Keratinocyte (primary cell): ENCODE data around the gene MORN5.

Experiments used
- CTCF ChIP-seq, 3 experiments: IDR thresholded peaks in 1 of 3; conservative IDR thresholded peaks in 1 of 3; optimal IDR thresholded peaks in 1 of 3; 2 replicates in 2 of 3; 3 replicates in 1 of 3; pipeline versions ENCODE3 to v1.5.1; 2011; ENCODE audit warnings: low read length in 3 of 3, mild to moderate bottlenecking in 3 of 3, moderate library complexity in 2 of 3, control low read depth in 1 of 3, inconsistent platforms in 1 of 3; ENCODE audit not compliant: insufficient read depth in 2 of 3; ENCODE audit errors: extremely low read depth in 1 of 3
- EZH2 ChIP-seq: IDR thresholded peaks from one replicate; pipeline ENCODE4 v1.6.1; 2012; ENCODE audit warnings: inconsistent platforms, mild to moderate bottlenecking, low read length, moderate library complexity

- TF ChIP-seq CTCF (optimal IDR thresholded peaks at IDR 0.05 in 1 of 3, IDR thresholded peaks at IDR 0.05 in 1 of 3, conservative IDR thresholded peaks at IDR 0.05 in 1 of 3; ENCODE audit: extremely low read depth in 1 of 3, insufficient read depth in 2 of 3, low read length in 3 of 3) (no peak), EZH2 (no peak)
These were observed 48.2 kb upstream of the MORN5 start for GRCh38 chr9:122111413-122112085.
